HEK293 (cell line): ENCODE measurements around the gene MRPL17.

Experiments used
- CTCF ChIA-PET: fragments of 350-600 bp; formaldehyde crosslinking; extraction: SDS; loops from one replicate; lab custom pipeline; 2021; ENCODE audit warnings: antibody characterized with exemption; lab: Yijun Ruan, JAX
- POLR2A ChIA-PET: fragments of 300-600 bp; formaldehyde crosslinking; extraction: SDS; loops from one replicate; lab custom pipeline; 2020; ENCODE audit warnings: antibody characterized with exemption, inconsistent platforms; lab: Yijun Ruan, JAX
- H3K27ac ChIP-seq: fragments of 200-500 bp; sonication (Bioruptor generic); 2 replicates; pipeline ENCODE4 v1.5.1; 2014; ENCODE audit warnings: low read depth, low read length, control low read depth, inconsistent platforms; ENCODE audit errors: extremely low read depth
- H3K36me3 ChIP-seq, 2 experiments: fragments of 200-500 bp in 1 of 2; sonication (Bioruptor generic) in 1 of 2; 1 replicate in 1 of 2; 2 replicates in 1 of 2; pipeline ENCODE4 v1.5.1; 2014 to 2017; ENCODE audit warnings: inconsistent platforms in 2 of 2, low read length in 2 of 2; ENCODE audit not compliant: control insufficient read depth in 2 of 2, insufficient read depth in 1 of 2
- H3K4me1 ChIP-seq: fragments of 200-500 bp; sonication (Bioruptor generic); 2 replicates; pipeline ENCODE4 v1.5.1; 2014; ENCODE audit warnings: mild to moderate bottlenecking, low read length, inconsistent platforms; ENCODE audit not compliant: control insufficient read depth, insufficient read depth
- H3K4me3 ChIP-seq: 2 replicates; pipeline ENCODE4 v1.5.1; 2011; ENCODE audit warnings: low read depth, mild to moderate bottlenecking, control low read depth, low read length, moderate library complexity
- H3K9me3 ChIP-seq: fragments of 200-500 bp; sonication (Bioruptor generic); 2 replicates; pipeline ENCODE4 v1.5.1; 2014; ENCODE audit warnings: low read depth, low read length, inconsistent platforms; ENCODE audit not compliant: control insufficient read depth, insufficient read depth
- ELK4 ChIP-seq: IDR thresholded peaks from 2 replicates; pipeline ENCODE4 v1.6.1; 2011; ENCODE audit warnings: mild to moderate bottlenecking, low read depth, low read length, borderline replicate concordance
- HOXC10 ChIP-seq: sonication (generic); formaldehyde crosslinking; IDR thresholded peaks from 2 replicates; pipeline ENCODE4 v1.8.1; 2023; ENCODE audit warnings: mild to moderate bottlenecking, missing genetic modification reagents
- MYNN ChIP-seq: fragments of 450-650 bp; formaldehyde crosslinking; IDR thresholded peaks from 2 replicates; pipeline ENCODE4 v1.5.1; 2016; ENCODE audit warnings: missing biosample characterization, missing genetic modification characterization, borderline replicate concordance
- PATZ1 ChIP-seq: fragments of 450-650 bp; formaldehyde crosslinking; IDR thresholded peaks from 2 replicates; pipeline ENCODE4 v1.5.1; 2016; ENCODE audit warnings: missing biosample characterization, missing genetic modification characterization
- ZFP37 ChIP-seq: fragments of 450-650 bp; formaldehyde crosslinking; IDR thresholded peaks from 2 replicates; pipeline ENCODE4 v1.5.1; 2016; ENCODE audit warnings: missing biosample characterization, missing genetic modification characterization
- ZNF175 ChIP-seq: fragments of 450-650 bp; formaldehyde crosslinking; IDR thresholded peaks from 2 replicates; pipeline ENCODE4 v1.5.1; 2016; ENCODE audit warnings: missing biosample characterization, missing genetic modification characterization
- ZNF184 ChIP-seq: fragments of 450-650 bp; IDR thresholded peaks from 2 replicates; pipeline ENCODE4 v1.5.1; 2018; ENCODE audit warnings: missing biosample characterization, mild to moderate bottlenecking, missing genetic modification characterization
- ZNF19 ChIP-seq: fragments of 450-650 bp; formaldehyde crosslinking; IDR thresholded peaks from 2 replicates; pipeline ENCODE4; 2016; ENCODE audit warnings: missing biosample characterization, missing genetic modification characterization, low read depth
- ZNF239 ChIP-seq: fragments of 450-650 bp; formaldehyde crosslinking; IDR thresholded peaks from 2 replicates; pipeline ENCODE4 v1.5.1; 2016; ENCODE audit warnings: missing biosample characterization, missing genetic modification characterization
- ZNF549 ChIP-seq: fragments of 450-650 bp; IDR thresholded peaks from 2 replicates; pipeline ENCODE4 v1.5.1; 2018; ENCODE audit warnings: missing biosample characterization, missing genetic modification characterization, mild to moderate bottlenecking, inconsistent platforms, moderate library complexity
- ZNF555 ChIP-seq: fragments of 450-650 bp; formaldehyde crosslinking; conservative IDR thresholded peaks from 2 replicates; pipeline ENCODE4 v1.5.1; 2017; ENCODE audit warnings: missing biosample characterization, mild to moderate bottlenecking, missing genetic modification characterization, inconsistent platforms
- ZNF558 ChIP-seq: fragments of 450-650 bp; formaldehyde crosslinking; IDR thresholded peaks from 2 replicates; pipeline ENCODE4 v1.5.1; 2016; ENCODE audit warnings: missing biosample characterization, missing genetic modification characterization
- ZNF629 ChIP-seq: fragments of 450-650 bp; formaldehyde crosslinking; IDR thresholded peaks from 2 replicates; pipeline ENCODE4 v1.5.1; 2017; ENCODE audit warnings: missing biosample characterization, missing genetic modification characterization
- ZNF701 ChIP-seq: fragments of 450-650 bp; formaldehyde crosslinking; IDR thresholded peaks from 2 replicates; pipeline ENCODE4 v1.5.1; 2016; ENCODE audit warnings: missing biosample characterization, missing genetic modification characterization
- ZNF76 ChIP-seq: fragments of 450-650 bp; formaldehyde crosslinking; IDR thresholded peaks from 2 replicates; pipeline ENCODE4; 2016; ENCODE audit warnings: low read depth, missing biosample characterization, missing genetic modification characterization, borderline replicate concordance
- ZSCAN30 ChIP-seq: fragments of 450-650 bp; IDR thresholded peaks from 2 replicates; pipeline ENCODE4 v1.5.1; 2018; ENCODE audit warnings: missing biosample characterization, mild to moderate bottlenecking, missing genetic modification characterization, moderate library complexity
- TF ChIP-seq, protein P1 (sequence below): fragments of 450-650 bp; formaldehyde crosslinking; IDR thresholded peaks from 2 replicates; pipeline ENCODE4 v1.5.1; 2016; ENCODE audit warnings: missing biosample characterization, missing genetic modification characterization
- TF ChIP-seq, protein P2 (sequence below): fragments of 450-650 bp; formaldehyde crosslinking; IDR thresholded peaks from 2 replicates; pipeline ENCODE4 v1.5.1; 2016; ENCODE audit warnings: missing biosample characterization, missing genetic modification characterization

The MRPL17 gene

DNA sequence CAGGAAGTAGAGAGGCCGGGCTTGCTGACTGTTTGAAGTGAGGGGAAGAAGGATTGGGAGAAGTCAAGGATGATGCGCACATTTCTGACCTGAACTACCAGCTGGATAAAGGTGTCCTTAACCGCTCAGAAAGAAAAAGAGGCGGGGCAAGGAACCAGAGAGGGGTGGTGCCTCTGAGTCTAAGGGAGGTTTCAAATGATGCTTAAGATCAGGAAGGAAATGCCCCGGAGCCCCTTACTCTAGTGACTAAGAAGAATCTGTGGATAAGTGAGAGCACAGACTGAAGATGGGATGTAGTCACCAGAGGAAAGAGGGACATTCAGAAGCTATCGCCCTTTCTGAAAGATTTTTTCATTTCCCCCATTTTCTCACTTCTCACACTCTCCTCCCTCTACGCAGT lies 40.2 kb downstream of the MRPL17 start (continued):
- TF ChIP-seq HOXC10 (CRISPR knock-in tag) = no peak
- TF ChIP-seq, protein P1, sequence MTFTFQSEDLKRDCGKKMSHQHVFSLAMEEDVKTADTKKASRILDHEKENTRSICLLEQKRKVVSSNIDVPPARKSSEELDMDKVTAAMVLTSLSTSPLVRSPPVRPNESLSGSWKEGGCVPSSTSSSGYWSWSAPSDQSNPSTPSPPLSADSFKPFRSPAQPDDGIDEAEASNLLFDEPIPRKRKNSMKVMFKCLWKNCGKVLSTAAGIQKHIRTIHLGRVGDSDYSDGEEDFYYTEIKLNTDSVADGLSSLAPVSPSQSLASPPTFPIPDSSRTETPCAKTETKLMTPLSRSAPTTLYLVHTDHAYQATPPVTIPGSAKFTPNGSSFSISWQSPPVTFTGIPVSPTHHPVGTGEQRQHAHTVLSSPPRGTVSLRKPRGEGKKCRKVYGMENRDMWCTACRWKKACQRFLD (tag by site-specific recombination) = no peak
- no peak for TF ChIP-seq ZSCAN30 (tag by site-specific recombination)
- TF ChIP-seq ZNF558 (tag by site-specific recombination) = no peak
- TF ChIP-seq ZNF19 (tag by site-specific recombination) = no peak

GRCh38 chr11:6640985-6641701 lies 42.0 kb downstream of the MRPL17 start:
- CTCF ChIA-PET = interaction anchor here (1.6 to 1.7 kb wide), 2 partner anchors 12 to 110 kb away, joined by 4 to 8 read pairs; no protein-coding TSS in a partner anchor
- TF ChIP-seq ZNF549 (tag by site-specific recombination) = no peak
- TF ChIP-seq ZNF701 = no peak
- no peak for TF ChIP-seq ZFP37 (tag by site-specific recombination)
- no peak for TF ChIP-seq ZNF629 (tag by site-specific recombination)
- no peak for TF ChIP-seq ZNF184 (tag by site-specific recombination)
- no peak for TF ChIP-seq ZNF555 (tag by site-specific recombination)
- TF ChIP-seq PATZ1 (tag by site-specific recombination) = no peak
- TF ChIP-seq ZNF76 (tag by site-specific recombination) = no peak
- TF ChIP-seq, protein P2, sequence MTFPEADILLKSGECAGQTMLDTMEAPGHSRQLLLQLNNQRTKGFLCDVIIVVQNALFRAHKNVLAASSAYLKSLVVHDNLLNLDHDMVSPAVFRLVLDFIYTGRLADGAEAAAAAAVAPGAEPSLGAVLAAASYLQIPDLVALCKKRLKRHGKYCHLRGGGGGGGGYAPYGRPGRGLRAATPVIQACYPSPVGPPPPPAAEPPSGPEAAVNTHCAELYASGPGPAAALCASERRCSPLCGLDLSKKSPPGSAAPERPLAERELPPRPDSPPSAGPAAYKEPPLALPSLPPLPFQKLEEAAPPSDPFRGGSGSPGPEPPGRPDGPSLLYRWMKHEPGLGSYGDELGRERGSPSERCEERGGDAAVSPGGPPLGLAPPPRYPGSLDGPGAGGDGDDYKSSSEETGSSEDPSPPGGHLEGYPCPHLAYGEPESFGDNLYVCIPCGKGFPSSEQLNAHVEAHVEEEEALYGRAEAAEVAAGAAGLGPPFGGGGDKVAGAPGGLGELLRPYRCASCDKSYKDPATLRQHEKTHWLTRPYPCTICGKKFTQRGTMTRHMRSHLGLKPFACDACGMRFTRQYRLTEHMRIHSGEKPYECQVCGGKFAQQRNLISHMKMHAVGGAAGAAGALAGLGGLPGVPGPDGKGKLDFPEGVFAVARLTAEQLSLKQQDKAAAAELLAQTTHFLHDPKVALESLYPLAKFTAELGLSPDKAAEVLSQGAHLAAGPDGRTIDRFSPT = no peak
- no peak for TF ChIP-seq ZNF175
- TF ChIP-seq ZNF239 (tag by site-specific recombination) = no peak
- TF ChIP-seq ELK4 = no peak
- no peak for TF ChIP-seq MYNN
- POLR2A ChIA-PET = no interaction called here

More at GRCh38 chr11:6640985-6641701, 42.0 kb downstream of the MRPL17 start:
- H3K27ac ChIP-seq = no peak overlapping the region
- H3K4me3 ChIP-seq = no peak overlapping the region
- no peaks in the 10 kb centered on the region for H3K9me3 ChIP-seq
- H3K4me1 ChIP-seq = no peaks in the 10 kb centered on the region
- peaks cover 0 to 17% of the 10 kb centered on the region in 2 experiments; a peak in 1 of 3 replicates for H3K36me3 ChIP-seq
